Stimulated activated CD4-positive, alpha-beta T cell treated with anti-CD3 and anti-CD28 coated beads, Interleukin-2, amount 100 ng/mL, for 24 hours (primary cell): Measurements from ENCODE around the gene HCAR3.

Source experiments
- DNase-seq, 2 donors: peaks; one replicate each; pipeline ENCODE4 v3.0.0-alpha.2; 2020

HCAR3 gene

DNA sequence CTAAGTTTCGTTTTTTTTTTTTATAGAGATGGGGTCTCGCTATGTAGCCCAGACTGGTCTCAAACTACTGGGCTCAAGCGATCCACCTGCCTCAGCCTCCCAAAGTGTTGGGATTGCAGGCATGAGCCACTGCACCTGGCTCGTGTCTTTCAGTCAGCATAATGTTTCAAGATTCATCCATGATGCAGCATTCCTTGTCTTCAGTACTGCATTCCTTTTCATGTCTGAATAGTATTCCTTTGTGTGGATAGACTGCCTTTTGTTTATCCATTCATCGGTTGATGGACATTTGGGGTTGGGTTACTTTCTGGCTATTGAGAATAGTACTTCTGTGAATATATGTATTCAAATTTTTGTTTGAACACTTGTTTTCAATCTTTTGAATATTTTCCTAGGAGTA lies 50.9 kb downstream of the HCAR3 start:
- DNase-seq = no peak

DNA sequence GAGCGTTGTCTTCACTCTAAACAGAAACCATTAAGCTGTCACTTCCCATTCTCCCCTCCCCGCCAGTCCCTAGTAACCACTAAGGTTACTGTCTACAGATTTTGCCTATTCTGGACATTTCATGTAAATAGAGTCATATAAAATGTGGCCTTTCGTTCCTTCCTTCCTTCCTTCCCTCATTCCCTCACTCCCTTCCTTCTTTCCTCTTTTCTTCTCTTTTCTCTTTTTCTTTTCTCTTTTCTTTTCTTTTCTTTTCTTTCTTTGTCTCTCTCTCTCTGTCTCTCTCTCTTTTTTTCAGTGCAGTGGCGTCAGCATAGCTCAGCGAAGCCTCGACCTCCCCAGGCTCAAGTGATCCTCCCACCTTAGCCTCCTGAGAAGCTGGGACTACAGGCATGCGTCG lies 51.3 kb downstream of the HCAR3 start:
- DNase-seq = no peak
